Activated CD4-positive, alpha-beta T cell treated with anti-CD3 and anti-CD28 coated beads, Interleukin-2, Interleukin-4, amounts not matched to agents 100 ng/mL and 50 ng/mL, durations not matched to agents 16 hours and 8 hours (primary cell): ENCODE data around the gene GALNT13.

Source experiments
- DNase-seq: peaks from one replicate; pipeline ENCODE4 v3.0.0-alpha.2; 2020; ENCODE audit warnings: low spot score

GALNT13 gene

DNA sequence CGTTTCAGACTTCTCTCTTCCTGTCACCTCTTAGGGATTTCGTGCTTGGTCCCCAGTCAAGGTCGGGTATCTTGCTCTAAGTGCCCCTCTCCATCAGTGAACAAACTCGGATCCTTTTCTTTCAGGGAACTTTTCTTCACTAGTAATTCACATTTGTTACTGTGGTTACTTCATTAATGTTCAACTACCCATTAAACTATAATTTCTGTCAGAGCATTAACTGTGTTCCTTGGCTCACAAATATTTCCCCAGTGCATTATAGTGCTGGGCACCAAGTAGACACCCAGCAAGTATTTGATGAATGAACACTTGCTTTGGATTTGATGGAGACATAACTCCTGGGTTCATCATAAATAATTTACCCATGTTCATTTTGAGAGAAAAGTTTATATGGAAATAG is 617.1 kb downstream of the GALNT13 start:
- no peak for DNase-seq

DNA sequence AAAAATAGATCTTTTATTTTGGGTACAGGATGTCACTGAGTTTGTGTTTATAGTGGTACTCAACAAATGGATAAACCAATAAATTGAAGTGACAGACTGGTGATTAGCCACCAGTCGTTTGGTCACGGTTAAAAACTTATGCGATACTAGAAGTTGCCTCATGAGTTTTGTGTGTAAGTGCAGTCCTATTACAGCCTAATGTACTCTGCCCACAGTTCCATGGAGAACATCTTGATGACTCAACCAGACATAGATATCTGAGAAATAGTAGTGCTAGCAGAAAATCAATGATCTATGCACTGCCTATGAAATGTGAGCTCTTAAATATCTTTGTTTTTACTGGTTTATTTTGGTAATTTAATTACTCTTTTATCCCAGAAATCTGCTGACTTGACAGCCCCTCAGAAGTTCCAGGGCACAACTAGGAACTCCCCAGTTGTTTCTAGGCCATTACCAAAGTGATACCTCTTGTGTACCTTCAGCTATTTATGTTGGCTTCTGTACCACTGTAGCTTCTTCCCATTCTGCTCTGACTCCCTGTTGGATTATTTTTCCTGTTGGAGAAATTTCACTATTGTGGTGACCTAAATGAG is 617.6 kb downstream of the GALNT13 start:
- DNase-seq: no peak

DNA sequence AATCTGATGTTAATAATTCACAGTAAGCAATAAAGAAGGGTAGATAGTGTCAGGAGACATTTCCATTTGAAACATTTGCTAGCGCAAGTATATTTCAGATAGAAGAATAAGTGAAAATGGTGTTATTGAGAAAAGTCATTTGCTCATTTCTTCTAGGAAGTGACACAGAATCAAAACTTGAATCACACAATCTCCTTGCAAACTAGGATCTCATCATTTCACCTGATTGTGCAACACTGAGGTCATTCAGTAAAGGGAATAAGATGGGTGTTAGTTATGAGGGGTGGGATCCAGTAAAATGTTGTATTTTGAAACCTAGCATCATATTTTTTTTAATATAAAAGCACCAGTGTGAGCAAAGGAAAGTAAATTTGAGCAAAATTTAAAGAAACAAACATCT is 618.8 kb downstream of the GALNT13 start:
- no peak for DNase-seq

DNA sequence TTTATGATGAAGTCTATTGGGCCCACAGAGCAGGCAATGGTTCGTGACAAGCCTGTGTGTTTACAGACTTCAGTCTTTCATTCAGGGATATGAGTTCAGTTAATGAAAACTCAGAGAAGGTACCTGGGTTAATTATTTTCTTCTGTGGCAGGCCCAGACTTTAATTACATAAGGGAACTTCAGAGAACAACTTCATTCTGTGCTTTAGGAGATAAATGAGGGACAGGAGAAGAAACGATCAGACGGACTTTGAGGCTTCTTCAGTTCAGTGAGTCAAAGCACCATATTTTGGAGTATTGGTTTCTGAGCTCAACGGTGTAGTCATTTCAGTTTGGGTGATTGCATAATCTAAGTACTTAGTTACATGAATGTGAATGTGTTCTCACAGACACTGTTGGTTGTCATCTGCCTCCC is 623.7 kb downstream of the GALNT13 start:
- no peak for DNase-seq

DNA sequence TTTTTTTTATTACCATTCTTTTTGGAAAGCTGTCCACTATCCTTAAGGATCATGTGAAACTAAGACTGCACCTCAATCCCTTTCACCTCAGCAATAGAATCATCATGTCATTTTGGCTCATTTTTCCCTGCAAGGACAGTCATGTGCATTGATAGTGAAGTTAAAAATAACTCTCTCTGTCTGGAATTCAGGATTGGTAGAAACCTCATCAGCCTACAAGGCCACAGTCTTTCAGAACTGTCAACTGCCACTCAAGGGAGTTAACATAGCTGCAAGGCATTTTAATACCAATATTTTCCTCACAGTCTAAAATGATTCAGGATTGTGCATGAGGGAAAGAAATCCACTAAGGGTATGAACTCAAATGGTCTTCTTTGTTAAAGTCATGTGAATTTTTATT is 625.3 kb downstream of the GALNT13 start:
- DNase-seq: no peak
